ELR (cell line): Measurements from ENCODE around the gene APBB2.

Experiments
- DNase-seq: peaks from one replicate; pipeline ENCODE4 v3.0.0-alpha.2; 2015; ENCODE audit warnings: low read depth

The APBB2 gene

DNA sequence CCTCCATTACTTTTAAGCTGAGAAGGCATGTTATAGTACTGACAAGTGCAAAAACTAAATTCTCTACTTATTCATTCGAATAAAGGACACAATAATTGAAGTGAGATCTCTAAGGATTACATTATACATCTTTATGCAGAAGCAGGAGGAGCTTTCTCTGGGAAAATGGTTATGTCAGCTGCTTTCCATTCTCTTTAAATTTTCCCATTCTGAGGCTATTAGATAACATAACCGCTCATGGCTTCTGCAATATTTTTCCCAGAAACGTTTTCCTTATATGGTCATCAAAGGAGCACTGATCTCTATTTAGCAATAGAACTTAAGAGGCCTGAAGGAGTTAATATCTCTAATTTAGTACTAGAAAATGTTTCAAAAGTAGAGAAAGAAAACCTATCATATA, 243.0 kb downstream of the APBB2 start:
- no peak for DNase-seq

DNA sequence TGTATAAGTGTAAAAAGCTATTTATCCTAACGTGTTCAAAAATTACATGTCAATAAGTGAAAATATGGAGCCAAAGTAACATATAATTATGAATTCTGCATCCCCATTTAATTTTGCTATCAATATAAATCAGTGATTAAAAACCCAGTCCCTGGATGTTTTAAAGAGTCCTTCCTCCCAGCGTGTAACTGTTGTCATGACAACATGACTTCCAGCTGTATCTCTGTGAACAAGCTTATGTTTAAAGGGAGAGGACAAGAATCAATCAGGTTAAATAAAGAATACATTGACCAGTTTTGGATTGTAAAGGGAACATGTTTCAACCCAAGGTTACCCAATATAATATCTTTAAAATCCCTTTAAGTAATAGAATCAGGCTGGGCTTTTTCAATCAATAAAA, 244.8 kb downstream of the APBB2 start:
- no peak for DNase-seq

DNA sequence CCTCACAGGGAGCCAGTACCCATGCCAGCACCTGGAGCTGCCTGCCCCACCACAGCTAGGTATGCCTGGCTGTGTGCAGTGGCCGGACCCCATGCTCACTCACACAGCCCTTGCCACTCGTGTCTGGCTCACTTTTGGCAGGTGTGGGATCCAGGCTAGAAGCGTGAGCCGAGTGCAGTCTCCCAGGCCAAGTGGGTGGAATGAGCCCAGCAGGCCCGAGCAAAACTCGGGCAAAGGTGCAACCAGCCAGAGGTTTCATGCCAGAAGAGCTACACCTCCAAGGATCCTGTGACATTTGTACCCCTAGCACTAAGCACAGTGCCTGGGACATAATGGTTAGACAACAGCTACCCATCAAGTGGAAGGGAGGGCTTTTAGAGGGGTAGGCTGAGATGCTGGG, 246.8 kb downstream of the APBB2 start:
- no peak for DNase-seq

- DNase-seq, result no peak
These were observed 248.3 kb downstream of the APBB2 start for GRCh38 chr4:40966091-40966490.

GRCh38 chr4:40963897-40964478, 250.4 kb downstream of the APBB2 start:
- DNase-seq, result peak; percentile 60

DNA sequence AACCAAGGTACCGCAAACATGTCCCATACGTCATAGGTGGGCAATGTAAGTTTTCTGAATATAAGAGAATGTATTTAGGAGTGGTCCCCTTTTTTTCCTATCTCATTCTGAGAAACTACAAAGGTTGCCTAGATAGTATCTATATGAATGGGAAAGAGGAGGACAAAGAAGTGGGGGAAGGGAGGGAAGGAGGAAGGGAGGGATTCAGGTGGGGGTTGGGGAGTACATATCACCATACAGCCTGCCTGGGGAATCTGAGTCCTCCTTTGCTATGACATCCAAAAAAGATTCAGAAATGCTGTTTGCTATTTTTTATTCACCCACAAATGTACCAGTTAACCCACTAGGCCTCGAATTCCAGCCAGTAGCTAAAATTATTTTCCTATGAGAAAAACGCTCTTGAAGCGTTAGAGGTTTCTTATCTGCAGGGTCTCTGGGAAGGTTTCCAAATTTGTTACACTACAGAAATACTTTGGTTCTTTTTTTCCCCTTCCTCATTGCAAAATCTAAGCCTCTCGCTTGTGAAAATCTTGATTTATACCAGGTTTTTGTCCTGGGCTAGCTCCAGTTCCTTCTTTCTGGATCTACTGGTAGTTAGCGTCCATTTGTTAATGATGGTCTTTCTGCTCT, 251.7 kb downstream of the APBB2 start:
- DNase-seq, result no peak

GRCh38 chr4:40960941-40961340, 253.4 kb downstream of the APBB2 start:
- DNase-seq, result no peak

- no peak for DNase-seq
These were observed 257.1 kb downstream of the APBB2 start for GRCh38 chr4:40957281-40957680.

GRCh38 chr4:40956721-40957255, 257.6 kb downstream of the APBB2 start:
- DNase-seq, result no peak

DNA sequence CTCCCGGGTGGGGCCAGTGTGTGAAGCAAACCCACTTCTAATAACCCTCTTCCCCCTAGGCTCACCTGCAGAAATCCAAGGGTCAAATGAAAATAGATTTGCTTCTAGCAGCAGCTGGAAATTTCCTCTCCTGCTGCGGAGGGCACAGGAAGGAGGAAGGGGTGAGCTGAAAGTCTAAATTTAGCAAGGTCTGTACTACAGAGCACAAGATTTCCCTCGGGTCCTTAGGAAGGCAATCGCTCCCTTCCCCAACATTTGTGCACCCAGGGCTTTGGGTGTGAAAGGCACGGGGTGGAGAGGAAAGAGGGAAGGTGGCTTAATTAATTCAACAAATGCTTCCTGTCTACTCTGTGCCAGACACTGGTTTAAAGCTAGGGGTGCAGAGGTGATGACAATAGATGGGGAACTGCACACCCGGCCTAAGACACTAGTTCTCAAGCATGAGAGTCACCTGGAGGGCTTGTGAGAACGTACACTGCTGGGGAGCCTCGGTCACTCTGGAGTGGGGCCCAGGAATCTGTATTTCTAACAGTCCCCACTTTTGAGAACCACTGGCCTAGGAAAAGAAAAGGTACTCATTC, 260.2 kb downstream of the APBB2 start:
- DNase-seq, result no peak

GRCh38 chr4:40953283-40954087, 260.9 kb downstream of the APBB2 start:
- no peak for DNase-seq

- no peak for DNase-seq
These were observed 261.7 kb downstream of the APBB2 start for GRCh38 chr4:40952672-40953071.

- DNase-seq, result no peak
These were observed 262.1 kb downstream of the APBB2 start for GRCh38 chr4:40952217-40952616.

GRCh38 chr4:40951026-40951425, 263.3 kb downstream of the APBB2 start:
- no peak for DNase-seq

GRCh38 chr4:40949358-40950100, 264.8 kb downstream of the APBB2 start:
- DNase-seq, result no peak

DNA sequence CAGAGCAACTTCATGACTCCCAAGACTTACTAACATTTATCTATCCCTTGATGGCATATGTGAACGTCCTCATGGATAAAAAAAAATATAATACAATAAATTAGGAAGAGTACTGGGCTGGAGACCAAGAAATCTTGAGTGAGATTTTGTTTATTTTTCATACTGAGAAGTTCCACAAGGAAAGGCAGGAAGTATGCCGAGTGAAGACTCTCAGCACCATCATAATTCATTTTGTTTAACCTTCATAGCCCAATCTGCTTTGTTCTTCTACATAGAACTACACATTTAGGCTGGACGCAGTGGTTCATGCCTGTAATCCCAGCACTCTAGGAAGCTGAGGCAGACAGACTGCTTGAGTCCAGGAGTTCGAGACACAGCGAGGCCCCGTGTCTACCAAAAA, 266.3 kb downstream of the APBB2 start:
- DNase-seq, result no peak

DNA sequence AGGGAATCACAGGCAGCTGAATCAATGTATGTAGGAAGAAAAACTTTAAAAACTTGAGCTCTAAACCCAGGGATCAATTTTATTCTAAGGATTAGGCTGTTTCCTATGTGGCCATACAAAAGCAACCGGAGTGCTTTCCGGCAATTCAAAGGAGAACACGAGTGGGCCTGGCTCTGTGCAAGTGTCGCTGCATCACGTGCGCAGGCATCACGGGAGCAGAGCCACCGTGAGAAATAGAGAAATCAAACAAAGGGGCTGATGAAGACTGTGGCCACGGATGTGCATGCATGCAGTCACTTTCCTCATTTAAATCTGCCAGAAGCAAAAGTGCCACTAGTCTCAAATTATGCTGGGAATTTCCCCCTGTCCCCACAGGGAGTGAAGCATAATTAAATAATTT, 267.7 kb downstream of the APBB2 start:
- DNase-seq, result no peak

DNA sequence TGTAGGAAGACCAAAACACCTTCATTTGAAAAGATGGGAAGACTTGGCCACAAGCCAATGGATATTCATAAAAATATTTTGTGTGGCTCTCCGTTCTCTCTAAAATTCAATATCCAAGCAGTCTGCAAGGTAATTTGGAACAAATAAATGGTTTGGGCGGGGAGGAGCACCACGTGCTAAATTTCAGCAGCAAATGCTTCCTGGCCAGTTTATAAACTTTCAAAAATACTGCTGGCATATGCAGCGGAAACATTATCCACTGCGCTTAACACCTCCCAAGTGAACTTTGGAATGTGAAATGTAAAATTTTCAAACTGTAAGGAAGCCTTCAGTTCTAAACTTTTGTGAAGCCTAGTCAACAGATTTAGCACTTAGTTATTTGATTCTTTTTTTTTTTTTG, 273.6 kb downstream of the APBB2 start:
- no peak for DNase-seq

DNA sequence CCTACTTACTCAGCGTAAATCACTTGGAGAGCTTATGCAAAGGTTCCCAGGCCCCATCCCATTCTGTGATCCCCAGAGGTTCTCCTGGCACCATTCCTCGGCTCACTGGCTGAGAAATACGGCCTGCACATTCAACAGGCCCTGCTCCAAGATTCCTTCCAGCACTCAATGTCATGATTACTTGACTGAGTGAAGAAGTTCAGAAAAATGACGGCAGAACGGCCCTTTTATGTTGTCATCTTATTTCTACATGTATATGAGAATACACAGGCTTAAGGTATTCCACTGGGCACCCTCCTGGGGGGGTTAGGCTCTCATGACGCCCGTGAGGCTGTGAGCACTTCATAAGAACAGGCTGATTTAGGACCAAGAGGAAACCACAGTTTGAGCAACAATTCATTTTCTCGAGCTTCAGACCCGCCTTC, 274.0 kb downstream of the APBB2 start:
- no peak for DNase-seq

DNA sequence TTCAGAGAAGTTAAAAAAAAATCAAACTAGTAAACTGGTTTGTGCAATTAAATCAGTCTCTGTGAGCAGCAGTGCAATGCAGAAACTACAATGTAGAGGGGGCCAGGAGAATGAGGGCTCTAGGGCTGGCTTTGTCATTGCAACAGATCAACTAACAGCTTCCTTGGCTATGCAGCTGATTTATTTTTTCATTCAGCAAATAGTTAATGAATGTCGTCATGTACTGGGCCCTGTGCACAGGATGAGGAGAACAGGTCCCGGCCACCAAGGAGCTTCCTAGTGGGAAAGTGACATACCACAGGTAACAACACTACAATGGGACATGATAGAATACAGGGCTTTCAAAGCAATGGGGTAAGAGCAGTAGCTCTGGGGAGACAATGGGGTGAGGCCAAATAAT, 274.5 kb downstream of the APBB2 start:
- no peak for DNase-seq

GRCh38 chr4:40938337-40938736, 276.0 kb downstream of the APBB2 start:
- no peak for DNase-seq

DNA sequence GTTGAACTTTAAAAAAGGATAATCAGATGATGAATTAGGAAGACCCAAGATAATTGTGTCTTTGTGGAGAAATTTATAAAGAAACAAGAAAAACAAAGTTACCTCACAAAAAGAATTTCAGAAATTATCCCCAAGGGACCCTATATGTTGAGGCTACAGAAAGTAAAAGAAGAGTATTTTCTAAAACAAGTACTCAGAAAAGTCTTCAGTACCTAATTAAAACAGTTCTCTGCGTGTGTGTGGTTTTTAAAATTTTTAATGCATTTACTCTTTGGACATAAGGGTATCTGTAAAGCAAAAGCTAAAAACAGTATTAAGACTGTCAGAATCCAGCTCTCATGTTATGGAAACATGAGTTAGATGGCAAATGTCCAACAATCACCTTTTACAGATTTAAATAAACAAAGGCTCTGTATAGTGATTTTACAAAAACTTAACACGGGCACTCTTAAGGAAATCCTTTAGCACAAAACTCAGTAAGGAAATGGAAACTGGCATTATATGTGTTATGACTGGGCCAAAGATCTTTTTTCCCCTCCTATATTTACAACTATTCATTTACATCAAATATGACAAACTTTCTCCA, 277.1 kb downstream of the APBB2 start:
- no peak for DNase-seq
